GM18870 (cell line): ENCODE data around the gene NOBOX.
A peak's percentile ranks its signal among the peaks of the same experiment; 100 is the strongest.
"Not testable (repeated sequence)": the region's sequence is repeated elsewhere in the genome, so short reads cannot be mapped to it uniquely, and the experiment has no call there.

Source experiments
- ATAC-seq: cut with Tn5 transposase; IDR thresholded peaks from one replicate; pipeline ENCODE4 v1.9.1; 2021; ENCODE audit warnings: moderate library complexity; ENCODE audit not compliant: unreplicated experiment

Gene NOBOX

DNA sequence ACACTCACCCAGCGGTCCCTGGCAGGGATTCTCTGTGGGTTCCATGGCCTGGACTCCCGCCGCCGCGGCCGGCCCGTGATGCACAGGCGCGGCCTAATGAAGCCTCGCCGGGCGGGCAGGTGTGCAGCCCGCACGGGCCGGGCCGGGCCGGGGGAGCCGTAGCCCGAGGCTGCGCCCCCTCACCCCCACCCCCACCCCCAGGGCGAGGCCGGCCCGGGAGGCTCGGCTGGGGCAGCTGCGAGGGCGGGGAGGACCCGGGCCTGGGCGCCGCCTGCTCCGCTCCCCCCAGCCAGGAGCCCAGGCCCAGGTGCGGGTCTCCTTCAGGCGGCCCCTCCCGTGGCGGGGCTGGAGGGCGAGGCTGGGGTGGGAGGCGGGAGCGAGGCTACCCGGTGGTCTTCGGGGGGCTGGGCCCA is at the start of gene NOBOX:
TSS of gene NOBOX (minus strand) at position 45 of the 413 bp plus-strand sequence.
- no peak for ATAC-seq

- ATAC-seq: peak; percentile 82
These were observed 48.6 kb upstream of the NOBOX start for GRCh38 chr7:144452064-144452463.

DNA sequence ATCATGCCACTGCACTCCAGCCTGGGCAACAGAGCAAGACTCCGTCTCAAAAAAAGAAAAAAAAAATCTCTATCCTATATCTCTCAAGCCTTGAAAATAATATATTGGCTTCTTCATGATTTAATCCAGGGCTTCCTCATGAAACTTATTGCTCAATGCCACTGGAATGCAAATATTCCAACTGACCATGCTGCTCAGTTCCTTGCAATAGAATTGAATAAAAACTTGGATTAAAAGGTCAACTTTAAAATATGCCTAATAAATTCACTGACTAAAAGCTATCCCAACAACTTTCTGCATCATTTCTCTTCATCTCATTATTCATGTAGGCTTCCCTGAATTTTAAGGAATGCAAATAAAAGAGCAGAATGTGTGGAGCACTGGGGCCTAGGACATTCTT is 42.1 kb upstream of the NOBOX start:
- no peak for ATAC-seq

- ATAC-seq: no peak
These were observed 36.3 kb upstream of the NOBOX start for GRCh38 chr7:144439717-144440205.

DNA sequence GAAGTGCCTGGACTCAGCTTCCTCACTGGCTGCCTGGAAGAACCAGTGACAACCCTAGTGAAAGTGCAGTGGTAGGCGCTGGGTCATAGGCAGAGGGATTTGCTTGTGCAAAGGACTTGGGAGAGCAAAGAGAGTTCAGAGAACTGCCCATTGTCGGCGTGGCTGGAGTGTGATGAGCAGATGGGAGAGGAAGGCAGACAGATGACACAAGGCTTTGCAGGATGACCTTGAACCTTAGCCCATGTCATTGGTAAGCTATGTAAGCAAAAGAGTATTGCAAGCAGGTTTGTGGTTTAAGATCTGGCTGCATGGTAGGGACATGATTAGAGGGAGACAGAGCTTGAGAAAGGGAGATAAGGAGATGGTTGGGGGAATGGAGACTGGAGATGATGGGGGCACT is 35.3 kb upstream of the NOBOX start:
- no peak for ATAC-seq

- ATAC-seq: peak; percentile 83
These were observed 34.1 kb upstream of the NOBOX start for GRCh38 chr7:144437370-144438191.

DNA sequence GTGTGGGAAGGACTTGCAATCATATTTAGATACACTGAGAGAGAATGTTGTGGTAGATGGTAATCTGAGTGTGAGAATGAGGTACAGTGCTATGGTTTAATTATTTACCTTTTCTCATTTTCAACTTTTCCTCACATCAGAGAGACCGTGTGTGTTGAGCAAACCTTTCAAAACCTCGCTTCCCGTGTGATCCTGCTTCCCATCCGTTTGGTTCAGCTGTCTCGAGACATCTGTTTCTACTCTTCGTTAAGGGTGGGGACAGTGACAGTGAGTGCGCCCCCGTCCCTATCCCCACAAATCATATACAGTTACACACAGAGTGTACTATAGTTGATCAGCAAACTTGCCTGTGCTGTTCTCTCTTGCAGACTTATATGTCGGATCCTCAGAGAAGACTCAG is 33.0 kb upstream of the NOBOX start:
- ATAC-seq: no peak

DNA sequence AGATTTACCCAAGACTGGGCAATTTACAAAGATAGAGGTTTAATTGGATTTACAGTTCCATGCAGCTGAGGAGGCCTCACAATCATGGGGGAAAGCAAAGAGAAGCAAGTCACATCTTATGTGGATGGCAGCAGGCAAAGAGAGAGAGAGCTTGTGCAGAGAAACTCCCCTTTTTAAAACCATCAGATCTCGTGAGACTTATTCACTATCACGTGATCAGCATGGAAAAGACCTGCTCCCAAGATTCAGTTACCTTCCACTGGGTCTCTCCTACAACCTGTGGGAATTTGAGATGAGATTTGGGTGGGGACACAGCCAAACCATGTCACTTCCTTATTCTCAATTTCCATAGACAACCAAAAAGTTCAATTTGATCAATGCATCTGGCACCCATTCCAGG is 24.9 kb upstream of the NOBOX start:
- ATAC-seq: no peak

- ATAC-seq: not testable (repeated sequence)
These were observed 24.0 kb upstream of the NOBOX start for GRCh38 chr7:144427539-144427938.

DNA sequence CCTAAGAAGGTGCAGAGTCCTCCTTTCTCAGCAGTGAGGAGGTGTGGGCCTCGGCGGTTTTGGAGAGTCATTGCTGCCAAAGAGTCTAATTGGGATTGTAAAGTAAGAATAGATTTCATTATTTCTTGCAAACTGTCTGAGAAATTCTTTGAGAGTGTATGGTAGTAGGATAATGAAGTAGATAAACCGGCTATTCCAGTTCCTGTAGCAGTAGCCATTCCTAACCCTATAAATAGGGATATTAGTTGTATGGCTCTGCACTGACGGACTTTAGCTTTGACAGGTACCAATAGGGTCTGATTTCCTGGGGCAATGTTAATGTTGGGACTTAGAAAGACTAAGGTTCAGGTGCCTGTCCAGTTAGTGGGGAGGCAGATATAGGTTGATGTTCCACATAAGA is 15.4 kb upstream of the NOBOX start:
- not testable (repeated sequence) for ATAC-seq

- no peak for ATAC-seq
These were observed 12.8 kb upstream of the NOBOX start for GRCh38 chr7:144416341-144416740.

GRCh38 chr7:144415858-144416257 is 12.4 kb upstream of the NOBOX start:
- ATAC-seq: no peak

DNA sequence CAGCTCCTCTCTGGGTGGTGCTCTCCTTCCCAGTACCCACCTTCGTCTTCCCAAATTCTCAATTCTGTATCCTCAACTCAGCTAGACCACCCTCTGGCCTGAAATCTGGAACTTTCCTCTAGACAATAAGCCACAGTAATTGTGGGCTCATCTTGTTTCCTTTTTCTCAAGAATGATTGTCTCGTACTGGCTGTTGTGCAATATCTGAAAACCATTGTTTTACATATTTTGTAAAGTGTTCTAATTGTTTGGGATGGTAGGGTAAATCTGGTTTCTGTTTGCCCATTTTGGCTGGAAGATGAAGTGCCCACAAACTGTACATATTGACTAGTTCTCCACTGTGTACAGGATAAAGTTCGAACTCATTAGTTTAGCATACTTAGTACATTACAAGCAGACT is 11.3 kb upstream of the NOBOX start:
- no peak for ATAC-seq

DNA sequence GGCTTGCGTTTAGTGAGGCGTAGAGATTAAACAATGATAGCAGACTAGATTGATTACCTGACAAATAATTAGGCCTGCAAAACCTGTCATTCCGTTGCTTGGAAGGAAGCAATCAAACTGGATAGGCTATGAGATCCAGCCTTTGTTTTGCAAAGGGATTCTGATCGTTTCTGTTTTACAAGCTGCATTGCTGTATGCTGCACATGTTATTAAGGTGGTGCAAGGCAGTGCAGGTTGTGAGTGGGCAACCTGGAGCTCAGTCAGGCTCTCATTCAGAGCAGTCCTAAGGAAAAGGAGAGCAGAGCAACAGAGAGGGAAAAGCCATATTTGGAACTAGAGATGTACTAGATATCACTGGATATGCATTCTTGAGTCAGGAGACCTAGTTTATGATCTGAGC is 6.9 kb upstream of the NOBOX start:
- ATAC-seq: no peak

DNA sequence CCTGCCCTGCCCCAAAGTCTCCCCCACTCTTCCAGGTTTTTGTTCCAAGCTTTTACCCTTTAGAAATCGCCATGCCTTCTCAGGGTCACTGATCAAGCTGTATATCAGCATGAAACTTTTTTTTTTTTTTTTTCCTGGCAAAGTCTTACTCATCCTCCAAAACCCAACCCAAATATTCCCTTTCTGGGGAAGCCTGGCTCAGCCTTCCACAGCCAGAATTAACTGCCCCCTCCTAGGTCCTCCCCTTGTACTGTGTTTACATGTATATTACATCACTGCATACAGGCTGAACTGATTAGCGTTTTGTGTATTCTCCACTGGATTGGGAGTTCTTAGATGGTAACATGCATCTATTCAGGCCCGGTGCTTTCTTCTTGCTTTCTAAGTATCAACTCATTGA is 4.6 kb upstream of the NOBOX start:
- no peak for ATAC-seq

DNA sequence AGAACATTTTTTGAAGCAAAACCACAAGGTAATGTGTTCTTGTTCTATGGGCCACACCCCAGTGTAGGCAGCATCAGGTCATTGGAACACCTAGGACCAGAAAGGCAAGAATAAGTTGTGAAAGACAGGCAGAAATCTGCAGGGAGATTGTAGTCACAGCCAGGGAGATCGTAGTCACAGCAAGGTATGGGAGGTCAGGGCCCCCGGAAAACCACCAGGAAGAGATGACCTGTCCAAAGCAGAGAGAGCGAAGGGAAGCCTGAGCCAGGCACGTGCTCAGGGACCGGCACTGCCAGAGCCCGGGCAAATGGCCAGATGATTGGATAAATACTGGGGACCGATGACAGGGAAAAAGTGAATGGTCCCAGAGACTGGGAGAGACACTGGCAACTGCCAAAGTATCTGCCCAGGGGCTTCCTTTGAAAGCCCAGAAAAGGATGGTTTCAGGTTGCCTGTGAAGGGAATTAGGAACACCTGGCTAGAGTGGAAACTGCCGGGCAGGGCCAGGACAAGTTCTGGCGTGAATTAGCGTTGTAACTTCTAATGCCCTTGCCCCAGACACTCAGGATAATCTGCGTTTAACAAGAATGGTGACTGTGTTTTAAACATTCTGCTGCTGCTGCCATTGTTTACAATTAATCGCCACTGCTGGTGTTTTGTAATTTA is 3.9 kb upstream of the NOBOX start:
- no peak for ATAC-seq

DNA sequence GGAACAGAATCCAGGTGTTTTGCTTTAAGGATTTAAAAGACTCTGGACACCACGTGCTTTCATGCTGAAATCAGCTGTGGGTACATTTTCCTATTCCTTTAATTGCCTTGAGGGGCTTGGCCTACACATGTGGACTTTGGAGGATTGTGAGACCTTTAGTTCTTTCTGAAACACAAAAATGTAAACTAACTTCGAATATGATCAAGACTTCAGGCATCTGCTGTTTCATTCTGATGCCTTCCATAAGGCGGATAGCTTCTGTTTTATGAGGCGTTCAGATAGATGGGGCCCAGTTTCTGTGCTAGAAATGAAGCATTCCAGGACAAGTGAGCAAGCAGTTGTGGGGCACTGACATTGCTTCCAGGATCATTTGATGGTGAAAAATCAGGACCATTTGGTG is 1.5 kb upstream of the NOBOX start:
- ATAC-seq: no peak

GRCh38 chr7:144403102-144403501 is 391 bp downstream of the NOBOX start:
- ATAC-seq: no peak

GRCh38 chr7:144401490-144401889 is 2.0 kb downstream of the NOBOX start:
- no peak for ATAC-seq

DNA sequence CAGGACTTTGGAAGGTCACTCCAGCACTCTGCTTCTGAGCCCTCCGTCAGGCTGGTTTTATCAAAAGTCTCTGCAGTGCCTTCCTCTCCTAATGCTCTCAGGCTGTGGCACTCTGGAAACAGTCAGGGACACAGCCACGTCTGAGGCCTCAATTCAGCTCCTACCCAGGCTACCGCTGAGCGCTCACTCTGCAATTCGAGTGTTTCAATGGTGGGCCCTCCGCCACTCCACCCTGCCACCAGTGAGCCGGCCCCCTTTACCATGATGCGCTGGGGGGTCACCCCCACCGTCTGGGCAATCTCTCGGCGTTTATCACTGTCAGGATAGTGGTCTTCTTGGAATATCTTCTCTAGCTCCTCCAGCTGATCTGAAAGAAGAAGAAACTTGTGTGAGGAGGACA is 3.5 kb downstream of the NOBOX start:
- ATAC-seq: no peak

DNA sequence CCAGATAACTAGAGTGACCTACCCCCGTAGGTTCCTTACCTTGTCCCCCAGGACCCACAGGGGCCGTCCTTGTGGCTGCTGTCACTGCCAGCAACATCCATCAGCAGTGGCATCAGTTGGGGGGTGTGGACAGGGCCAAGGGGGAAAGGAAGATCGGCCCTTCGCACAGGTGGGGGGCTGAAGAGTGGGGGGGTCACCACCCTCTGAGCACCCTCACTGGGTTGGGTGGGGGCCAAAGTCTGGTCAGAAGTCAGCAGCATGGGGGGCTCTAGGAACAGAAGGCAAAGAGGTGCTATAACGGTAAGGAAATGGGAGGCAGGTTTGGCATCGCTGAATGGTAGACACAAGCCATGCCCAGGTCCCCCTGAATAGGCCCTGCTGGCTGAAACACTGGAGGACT is 4.6 kb downstream of the NOBOX start:
- no peak for ATAC-seq

DNA sequence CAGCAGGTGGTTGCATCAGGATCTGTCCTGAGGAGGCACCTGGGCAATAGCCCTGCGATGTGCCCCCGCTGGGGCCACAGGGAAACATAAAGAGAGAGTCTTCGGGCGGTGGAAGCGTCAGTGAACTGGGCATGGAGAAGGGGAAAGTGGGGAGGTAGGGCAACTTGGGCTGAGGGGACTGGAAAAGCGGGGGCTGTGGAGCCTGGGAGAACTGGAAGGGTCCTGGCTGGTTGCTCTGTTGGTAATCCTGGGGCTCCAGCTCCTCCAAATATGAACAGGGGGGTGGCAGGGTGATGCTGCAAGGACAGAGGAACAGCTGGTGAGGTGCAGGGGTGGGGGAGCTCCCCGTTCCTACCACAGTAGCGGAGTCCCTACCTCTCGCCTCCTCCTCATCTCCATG is 5.2 kb downstream of the NOBOX start:
- ATAC-seq: no peak
